Activated naive CD4-positive, alpha-beta T cell treated with Interleukin-2 at 50 U/mL for 16 hours (primary cell): ENCODE measurements around the gene SLC9A7.
A peak's percentile ranks its signal among the peaks of the same experiment; 100 is the strongest.

Experiments
- DNase-seq: peaks from one replicate; pipeline ENCODE4 v3.0.0-alpha.2; 2020

SLC9A7 gene

DNA sequence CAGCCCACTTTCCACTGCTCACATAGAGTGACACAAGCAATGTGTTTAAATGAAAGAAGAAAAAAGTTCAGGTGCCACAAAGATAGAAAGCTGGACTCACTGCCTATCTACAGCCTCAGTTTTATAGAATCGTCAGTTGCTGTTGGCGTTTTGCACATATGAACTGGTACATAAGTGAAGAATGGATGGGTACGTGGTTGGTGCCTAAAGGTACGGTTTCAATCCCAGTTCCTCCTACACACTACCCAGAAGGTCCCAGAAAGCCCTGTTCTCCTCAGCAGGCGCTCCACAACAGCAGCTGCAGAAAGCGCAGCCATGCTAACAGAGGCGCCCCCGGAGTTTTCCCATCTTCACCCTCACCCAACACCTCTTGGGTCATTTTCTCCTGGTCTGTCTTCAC is 161.7 kb downstream of the SLC9A7 start:
- DNase-seq, result no peak

DNA sequence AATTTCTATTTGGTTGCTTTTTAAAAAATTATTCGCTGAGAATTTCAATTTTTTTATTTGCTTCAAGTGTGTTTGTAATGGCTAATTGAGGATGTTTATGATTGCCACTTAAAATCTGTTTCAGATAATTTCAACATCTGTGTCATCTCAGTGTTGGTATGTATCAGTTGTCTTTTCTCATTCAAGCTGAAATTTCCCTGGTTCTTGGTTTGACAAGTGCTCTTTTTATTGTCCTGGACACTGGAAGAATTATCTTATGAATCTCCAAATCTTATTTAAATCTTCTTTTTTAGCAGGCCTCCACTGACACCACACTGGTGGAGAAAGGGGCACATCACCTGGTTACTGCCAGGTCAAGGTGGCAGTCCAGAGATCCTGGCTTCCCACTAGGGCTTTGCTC is 163.8 kb downstream of the SLC9A7 start:
- DNase-seq, result no peak

DNA sequence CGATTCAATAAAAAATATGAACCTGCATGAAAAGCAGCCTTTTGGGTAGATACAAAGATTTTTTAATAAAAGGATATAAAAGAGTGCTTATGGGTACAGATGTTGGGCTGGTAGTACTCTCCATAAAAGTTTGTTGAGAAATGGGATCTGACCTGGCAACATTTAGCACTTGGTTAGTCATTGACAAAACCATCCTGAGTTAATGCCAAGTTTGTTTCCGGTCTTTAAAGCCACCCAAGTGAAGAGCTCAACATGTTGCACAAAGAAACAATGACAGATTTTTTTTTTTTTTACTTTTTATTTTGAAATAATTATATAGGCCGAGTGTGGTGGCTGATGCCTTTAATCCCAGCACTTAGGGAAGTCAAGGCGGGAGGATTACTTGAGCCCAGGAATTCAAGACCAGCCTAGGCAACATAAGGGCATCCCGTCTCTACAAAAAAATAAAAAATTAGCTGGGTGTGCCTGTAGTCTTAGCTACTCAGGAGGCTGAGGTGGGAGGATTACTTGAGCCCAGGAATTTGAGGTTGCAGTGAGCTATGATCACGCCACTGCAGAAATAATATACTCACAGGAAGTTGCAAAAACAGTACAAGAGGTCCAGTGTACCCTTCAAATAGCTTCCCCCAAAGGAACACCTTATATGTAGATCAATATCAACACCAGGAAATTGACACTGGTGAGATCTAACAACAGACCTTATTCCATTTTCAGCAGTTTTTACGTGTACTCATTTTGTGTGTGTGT is 168.8 kb downstream of the SLC9A7 start:
- DNase-seq, result no peak

DNA sequence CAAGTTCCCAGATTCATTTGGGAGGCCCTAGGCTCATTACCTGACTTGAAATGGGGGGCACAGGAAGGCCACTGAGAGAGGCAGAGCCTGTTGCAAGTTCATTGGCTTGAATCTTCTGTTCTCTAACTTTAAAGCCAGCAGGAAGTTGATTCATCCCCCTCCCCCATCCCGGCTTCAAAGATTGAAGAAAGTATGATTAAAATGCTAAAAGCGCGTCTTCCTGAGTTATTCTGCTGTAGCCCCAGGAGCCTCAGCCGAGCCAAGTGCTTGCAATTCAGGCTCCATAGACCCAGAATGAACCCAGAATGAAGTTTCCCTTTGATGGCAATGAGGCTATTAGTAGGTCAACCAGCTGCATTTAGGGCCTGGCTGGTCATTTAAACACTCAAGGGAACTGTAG is 170.7 kb downstream of the SLC9A7 start:
- peak; percentile 31 for DNase-seq

DNA sequence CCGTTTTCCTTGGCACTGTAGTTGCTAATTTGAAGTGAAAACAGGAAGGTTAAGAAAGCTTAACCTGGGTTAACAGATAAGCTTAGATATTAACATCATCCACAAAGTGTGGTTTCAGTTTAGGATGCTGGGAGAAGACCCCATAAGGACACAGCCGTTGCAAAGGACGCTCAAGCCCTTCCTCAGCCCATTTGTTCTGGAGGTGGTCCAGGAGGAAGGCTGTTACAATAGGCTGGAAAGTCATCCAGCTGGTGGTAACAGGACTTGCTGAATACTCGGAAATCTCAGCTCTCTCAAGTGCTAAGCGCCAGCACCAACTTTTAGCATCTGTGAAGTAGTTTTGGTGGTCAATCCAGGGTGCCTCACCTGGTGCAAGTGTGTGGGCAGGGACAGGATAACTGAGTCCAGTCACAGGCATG is 171.2 kb downstream of the SLC9A7 start:
- no peak for DNase-seq

DNA sequence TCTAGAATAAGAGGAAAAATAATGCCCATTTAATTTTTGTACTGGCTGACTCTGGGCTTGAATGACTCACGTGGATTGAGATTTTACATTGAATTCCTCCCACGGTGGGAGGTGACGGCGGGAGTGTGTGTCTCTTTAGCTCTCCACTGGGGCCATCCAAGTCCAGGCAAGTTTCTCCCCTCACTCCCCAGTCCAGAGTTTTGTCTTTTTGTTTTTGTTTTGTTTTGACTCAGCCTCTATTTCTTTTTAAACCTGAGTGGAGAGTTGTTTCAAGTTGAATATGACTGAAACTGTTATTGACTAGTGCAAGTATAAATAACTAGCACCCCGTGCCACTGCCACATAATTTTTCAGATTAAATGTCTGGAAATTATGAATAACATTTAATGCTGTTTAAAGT is 171.8 kb downstream of the SLC9A7 start:
- peak; percentile 27 for DNase-seq

DNA sequence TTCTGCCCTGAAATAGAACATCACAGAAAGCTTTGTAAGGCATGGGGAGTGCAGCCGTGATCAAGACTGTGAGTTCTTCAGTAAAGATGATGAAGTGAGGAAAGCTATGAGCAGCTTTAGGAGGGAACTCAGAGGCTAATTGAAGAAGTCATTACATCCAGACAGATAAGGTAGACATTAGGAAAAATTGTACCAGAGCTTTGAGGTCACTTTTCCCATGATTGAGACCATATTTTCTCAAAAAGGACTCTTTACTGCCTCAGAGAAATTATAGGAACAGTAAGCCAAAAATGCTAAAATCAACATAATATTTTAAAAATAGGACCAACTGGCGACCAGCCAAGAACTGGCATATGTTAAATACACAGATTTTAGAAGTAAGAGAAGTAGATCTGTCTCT is 174.2 kb downstream of the SLC9A7 start:
- DNase-seq, result no peak

DNA sequence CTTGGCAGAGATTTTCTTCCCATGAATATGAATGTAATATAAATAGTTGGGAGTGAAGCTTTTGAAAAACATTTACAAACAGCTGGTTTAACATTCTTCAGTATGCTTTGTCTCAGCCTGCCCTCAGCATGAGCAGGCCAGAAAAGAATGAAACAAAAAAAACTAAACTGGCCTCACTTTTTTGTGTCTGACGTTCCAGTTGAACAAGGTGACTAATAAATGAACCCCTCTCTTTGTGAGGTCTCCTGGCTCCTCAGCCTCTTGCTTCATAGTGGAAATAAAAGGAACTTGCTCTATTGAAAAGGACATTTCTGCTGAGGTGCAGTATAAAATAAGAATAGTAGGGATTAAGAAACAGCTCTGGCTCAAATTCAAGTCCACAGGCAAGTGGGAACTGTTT is 176.0 kb downstream of the SLC9A7 start:
- no peak for DNase-seq

DNA sequence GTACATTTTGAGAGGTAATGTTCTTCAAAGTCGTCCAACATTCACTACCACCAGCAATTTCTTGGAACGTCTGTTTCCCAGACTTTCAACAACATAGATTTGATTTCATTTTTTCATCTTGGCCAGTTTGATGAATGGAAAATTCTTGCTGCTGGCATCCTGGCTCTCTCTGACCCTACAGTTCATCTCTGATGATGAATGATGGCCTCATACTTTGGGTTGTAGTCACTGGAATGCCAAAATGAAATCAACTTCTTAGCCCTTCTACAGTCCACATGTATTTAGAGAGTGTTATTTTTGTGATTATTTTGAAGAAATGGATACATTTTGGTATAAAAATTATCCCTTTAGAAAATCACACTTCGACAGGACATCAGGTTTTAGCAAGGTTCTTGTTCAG is 176.6 kb downstream of the SLC9A7 start:
- DNase-seq, result no peak

DNA sequence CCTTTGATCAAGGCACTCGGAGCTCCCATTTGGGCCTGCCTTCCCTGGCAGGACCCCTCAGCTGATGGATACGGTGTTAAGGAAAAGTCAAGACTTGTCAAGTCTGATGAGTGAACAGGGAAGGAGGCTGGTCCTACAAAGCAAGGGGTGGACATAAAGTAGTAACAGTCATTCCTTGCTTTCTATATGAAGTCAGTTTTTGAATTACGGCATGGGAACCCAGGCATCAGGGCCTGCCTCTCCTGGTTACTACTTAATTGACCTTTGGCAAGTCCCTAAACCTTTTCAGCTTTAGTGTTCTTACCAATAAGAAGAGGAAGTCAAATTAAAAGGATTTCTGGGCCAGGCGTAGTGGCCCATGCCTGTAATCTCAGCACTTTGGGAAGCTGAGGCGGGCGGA is 178.3 kb downstream of the SLC9A7 start:
- no peak for DNase-seq

DNA sequence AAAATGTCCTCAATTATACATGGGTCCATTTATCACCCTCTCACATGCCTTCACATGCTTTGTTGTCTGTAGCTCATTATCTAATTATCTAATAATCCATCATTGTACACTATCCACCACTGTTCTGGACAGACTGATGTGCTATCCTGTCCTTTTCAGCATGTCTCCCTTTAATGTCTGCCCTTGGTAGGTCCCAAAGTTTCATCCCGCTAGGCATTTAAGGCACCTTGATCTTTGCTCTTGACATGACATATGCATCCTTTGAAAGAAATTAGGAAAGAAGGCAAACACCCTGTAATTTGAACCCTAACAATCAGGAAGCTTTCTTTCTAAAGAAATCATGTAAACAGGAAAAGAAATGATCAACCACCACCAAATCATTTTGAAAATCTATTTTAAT is 179.7 kb downstream of the SLC9A7 start:
- DNase-seq, result no peak

DNA sequence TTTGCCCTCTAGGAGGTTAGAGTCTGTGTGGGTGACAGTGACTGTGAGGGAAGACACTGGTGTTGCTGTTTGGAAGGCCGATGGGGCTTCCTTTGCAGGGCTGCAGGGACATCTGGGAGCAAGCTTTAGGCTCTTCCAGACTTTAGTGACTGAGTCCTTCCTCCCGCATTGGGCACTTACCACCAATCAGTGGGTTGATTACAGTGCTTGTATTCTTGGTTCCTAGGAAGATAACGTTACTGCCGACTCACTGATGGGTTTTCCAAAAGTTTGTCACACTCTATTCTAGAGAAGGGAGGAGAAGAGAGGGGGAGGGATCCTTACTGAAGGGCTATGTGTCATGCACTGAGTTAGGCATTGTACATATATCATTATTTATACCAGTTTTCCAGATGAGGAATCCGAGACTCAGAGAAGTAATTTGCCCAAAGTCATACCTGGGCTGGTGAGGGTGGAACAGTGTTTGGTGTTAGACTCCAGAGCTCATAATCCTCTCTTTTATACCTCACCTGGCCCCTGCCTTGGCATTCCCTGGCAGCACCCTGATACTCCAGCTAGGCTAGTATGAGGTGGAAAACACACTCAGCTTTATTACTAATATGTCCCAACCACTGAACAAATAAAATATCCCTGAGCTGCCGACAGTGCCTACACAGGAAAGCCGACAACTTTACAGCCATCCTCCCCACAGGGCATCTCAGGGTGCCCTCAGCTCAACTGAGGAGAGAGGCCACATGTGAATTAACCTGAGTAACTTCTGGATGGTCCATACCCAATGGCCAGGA is 181.5 kb downstream of the SLC9A7 start:
- no peak for DNase-seq

DNA sequence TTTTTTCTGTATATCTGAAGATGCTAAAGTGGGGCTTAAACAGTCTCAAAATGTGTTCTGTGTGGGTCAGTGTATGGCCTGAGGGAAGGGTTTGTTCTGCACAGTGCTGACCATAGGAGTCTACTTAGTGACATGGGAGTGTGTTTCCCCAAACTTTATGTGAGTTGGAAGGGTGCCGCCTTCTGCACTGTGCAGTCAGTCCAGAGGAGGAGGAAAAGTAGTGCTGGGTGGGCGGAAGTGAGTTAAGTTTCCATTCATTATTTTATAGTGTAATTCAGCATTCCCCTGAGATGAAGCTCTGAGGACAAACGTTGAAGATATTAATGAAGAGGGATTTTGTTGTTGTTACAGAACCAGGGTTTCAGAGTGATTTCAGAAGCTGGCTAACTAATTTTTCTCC is 182.5 kb downstream of the SLC9A7 start:
- no peak for DNase-seq

DNA sequence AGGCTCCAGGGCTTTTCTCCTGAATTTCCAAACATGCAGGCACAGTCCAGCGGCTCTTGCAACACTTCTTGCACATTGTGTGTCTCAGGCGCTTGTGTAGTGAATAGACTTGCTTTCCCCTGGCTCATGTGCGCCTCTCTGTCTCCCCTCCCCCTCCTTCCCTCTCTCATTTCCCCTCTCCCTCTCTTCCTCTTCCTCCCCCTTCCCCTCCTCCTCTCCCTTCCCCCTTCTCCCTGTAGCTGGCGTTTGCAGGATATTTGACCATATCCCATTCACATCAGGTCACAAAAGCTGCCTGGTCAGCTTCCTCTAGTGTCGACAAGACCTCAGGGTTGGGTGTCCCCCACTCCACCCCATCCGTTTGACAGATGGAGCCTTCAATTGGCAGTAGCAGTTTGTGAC is 182.9 kb downstream of the SLC9A7 start:
- peak; percentile 4 for DNase-seq

DNA sequence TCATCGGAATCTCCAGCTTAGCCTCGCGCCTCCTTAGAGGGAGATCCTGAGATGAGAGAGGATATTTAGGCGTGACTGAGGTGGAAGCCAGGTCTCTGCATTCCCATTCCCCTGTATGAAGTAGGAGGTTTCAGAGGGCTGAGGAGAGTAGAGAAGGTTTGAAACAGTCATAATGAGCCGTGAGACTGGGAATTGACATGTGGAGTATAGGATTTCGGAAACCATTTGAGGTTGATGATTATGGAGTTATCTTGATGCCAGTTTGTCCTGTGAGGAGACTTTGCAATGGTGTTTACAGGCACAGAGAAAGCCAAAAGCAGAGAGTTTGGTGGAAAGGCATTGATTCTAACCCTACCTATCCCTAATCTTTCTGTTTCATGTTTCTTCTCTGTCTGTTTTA is 183.3 kb downstream of the SLC9A7 start:
- DNase-seq, result no peak

DNA sequence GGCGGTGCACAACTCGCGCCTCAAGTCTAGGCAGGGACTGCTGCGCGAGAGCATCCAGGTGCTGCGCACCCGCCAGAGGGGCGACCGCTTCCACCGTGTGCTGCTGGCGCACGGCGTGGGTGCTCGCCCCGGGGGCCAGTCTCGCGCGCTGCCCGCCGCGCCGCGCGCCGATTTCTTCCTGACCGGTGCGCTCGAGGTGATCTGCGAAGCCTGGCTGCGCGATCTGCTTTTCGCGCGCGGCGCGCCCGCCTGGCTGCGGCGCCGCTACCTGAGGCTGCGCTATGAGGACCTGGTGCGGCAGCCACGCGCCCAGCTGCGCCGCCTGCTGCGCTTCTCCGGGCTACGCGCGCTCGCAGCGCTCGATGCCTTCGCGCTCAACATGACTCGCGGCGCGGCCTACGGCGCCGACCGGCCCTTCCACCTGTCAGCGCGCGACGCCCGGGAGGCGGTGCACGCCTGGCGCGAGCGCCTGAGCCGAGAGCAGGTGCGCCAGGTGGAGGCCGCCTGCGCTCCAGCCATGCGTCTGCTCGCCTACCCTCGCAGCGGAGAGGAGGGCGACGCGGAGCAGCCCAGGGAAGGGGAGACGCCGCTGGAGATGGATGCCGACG is 184.0 kb downstream of the SLC9A7 start:
- DNase-seq, result peak; percentile 49

DNA sequence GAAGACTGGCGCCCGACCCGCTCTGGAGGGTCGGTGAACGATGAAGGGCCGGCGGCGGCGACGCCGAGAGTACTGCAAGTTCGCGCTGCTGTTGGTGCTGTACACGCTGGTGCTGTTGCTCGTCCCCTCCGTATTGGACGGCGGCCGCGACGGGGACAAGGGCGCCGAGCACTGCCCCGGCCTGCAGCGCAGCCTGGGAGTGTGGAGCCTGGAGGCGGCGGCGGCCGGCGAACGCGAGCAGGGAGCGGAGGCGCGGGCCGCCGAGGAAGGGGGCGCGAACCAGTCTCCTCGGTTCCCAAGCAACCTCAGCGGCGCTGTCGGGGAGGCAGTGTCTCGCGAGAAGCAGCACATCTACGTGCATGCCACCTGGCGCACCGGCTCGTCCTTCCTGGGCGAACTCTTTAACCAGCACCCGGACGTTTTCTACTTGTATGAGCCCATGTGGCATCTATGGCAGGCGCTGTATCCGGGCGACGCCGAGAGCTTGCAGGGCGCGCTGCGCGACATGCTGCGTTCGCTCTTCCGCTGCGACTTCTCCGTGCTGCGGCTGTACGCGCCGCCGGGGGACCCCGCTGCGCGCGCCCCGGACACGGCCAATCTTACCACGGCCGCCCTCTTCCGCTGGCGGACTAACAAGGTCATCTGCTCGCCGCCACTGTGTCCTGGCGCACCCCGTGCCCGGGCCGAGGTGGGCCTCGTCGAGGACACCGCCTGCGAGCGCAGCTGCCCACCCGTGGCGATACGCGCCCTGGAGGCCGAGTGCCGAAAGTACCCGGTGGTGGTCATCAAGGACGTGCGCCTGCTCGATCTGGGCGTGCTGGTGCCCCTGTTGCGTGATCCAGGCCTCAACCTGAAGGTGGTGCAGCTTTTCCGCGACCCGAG is 184.8 kb downstream of the SLC9A7 start:
- DNase-seq, result peak; percentile 66

DNA sequence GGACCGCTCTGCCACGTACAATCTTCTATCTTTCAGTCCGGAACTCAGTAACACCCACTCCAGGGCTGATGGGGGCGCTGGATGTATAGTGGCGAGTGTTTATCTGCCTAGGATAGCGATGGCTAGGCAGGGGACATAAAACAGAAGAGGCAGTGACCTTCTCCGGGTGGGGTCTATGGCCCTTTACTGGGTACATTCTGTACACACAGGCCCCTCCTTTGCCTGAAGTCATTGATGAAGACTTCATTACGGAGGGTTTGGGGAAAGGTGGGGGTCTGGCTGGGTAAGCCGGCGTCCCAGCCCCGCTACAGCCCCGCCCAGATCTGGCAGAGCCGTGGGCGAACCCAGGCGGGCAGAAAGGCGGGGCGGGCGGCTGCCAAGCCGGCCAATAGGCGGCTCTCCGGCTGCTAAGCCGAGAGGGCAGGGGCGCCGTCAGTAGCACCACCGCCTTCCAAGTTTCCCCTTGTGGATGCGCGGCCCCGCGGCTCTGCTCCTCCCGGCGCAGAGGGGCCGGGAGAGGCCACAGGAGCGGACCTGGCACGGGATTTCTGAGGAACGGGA is 185.5 kb downstream of the SLC9A7 start, which contains the start of gene CHST7:
Gene CHST7 (plus strand): TSS at position 435 of the 561 bp plus-strand sequence. CDS start 167 bp downstream, outside the sequence.
- peak; percentile 69 for DNase-seq

DNA sequence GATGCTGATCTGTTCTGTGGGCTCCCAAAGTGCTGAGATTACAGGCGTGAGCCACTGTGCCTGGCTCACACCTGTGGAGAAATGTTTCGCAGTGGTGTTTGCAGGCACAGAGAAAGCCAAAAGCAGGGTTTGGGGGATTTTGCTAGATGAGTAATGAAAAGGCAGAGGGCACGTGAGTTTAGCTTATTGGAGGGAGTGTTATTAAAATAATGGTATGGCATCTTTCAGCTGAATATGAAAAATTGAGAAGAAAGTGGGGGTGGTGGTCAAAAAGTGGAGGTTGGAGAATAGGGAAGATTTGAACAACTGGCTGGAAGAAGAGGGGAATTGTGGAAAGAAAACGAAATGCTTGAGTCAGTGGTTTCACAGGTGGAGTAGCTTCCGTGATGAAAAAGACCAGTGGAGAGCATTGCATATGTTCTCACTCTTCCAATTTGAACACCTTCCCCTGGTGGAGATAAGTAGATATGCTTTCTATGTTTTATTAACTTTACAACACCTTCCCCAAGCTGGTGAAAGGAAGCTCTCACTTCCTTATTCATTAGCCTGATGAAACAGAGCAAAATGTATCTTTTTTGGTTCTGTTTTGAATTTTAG is 186.5 kb downstream of the SLC9A7 start:
- peak; percentile 49 for DNase-seq

DNA sequence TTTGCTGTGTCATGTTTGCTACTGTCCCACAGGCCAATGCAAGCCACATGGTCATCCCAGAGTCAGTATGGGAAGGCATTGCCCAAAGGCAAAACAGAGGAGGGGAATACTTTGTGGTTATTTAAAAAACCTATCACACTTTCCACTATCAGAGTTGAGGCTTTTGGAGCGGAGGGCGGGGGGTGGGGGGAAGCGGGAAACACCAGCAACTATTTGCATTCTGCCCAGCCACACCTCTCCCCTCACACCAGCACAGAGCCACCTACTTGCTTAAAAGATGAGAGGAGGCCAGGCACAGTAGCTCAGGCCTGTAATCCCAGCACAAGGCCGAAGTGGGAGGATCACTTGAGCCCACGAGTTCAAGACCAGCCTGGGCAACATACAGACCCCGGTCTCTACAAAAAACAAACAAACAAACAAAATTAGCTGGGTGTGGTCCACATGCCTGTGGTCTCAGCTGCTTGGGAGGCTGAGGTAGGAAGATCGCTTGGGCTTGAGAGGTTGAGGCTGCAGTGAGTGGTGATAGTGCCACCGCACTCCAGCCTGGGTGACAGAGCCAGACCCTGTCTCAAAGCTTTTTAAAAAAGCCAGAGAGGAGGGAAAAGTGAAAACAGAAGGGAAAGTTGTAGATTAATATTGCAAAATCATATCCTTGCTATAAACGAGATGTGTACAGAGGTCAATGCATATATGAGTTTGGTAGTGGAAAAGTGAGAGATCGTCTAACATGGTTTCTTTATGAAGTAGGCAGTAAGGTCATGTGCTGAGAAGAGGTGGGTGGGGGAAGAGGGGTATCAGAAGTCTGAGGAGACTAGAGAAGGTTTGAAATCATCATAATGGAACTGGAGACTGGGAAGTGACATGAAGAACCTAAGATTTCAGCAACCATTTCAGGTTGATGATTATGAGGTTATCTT is 187.2 kb downstream of the SLC9A7 start:
- no peak for DNase-seq

DNA sequence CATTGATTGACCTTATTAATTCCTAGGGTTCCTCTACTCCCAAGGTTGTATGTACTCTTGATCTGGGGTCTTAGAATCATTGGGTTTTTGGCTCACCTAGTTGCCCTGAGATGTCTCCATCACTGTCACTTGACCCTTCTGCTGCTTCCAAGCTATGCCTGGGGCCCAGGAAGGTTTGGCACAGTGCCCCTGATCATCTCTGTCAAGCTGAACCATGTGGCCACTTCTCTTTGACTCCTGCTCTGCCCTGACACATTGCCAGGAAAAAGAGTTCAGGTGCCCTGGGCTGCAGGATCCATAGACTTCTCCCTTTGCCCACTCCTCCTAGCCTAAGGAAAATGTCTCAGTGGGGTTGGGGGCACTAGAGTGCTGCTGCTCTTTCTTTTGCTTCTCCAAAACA is 189.3 kb downstream of the SLC9A7 start:
- no peak for DNase-seq
